ENCODE results near the gene GABRP.
"Not testable (repeated sequence)": the region's sequence is repeated elsewhere in the genome, so short reads cannot be mapped to it uniquely, and the experiment has no call there.

GABRP gene

DNA sequence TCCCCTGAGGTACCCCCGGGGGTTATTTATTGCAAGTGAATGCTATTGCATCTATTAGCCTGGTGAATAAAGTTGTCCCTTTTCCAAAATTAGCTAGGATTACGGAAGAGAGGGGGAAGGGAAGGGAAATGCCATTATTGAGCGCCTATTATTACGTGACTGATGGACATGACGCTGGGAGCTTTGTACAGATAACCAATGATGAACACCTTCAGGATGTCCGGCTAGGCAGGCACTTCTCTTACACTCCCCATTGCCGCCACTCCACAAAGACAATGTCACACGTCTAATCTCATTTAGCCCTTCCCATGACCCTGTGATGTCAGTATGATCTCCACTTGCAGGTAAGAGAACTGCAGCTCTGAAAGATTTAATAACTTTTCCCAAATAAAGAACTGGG is 9.4 kb downstream of the GABRP start:
- no peak for DNase-seq

DNA sequence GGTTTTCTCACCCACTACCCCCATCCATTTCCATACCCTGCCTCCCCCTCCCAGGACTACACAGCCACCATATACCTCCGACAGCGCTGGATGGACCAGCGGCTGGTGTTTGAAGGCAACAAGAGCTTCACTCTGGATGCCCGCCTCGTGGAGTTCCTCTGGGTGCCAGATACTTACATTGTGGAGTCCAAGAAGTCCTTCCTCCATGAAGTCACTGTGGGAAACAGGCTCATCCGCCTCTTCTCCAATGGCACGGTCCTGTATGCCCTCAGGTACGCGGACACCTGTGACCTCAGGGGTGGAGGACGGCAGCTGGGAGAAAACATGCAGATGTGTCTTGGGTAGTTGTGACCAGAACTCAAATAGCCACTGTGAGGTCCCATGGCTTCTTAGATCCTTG is 11.6 kb downstream of the GABRP start:
- no peak for DNase-seq

DNA sequence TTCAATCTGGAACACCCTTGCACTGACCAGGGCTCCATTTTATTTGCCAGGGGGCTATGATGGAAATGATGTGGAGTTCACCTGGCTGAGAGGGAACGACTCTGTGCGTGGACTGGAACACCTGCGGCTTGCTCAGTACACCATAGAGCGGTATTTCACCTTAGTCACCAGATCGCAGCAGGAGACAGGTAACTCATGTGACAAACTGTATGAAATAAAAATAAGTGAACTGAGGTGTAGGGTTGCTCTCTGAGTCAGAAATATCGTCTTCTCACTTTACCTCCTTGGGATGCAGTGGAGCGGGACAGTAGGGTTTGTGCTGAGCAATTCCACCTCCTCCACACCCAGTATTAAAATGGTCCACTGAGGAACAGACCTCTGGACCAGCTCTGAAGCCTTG is 22.1 kb downstream of the GABRP start:
- no peak for DNase-seq

DNA sequence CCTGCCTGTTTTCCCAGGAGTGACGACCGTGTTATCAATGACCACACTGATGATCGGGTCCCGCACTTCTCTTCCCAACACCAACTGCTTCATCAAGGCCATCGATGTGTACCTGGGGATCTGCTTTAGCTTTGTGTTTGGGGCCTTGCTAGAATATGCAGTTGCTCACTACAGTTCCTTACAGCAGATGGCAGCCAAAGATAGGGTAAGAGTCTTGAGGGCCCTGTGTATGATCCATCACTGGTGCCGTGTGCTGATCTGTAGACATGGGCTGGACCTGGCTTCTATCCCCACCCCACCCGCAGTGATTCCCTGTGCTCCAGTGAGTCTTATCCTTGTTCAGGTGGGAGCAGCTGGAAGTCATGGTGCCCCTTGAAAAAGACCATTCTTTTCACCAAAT is 26.0 kb downstream of the GABRP start:
- peak in 11 of 56 donors; percentile 1 to 27 (median 3) for DNase-seq

DNA sequence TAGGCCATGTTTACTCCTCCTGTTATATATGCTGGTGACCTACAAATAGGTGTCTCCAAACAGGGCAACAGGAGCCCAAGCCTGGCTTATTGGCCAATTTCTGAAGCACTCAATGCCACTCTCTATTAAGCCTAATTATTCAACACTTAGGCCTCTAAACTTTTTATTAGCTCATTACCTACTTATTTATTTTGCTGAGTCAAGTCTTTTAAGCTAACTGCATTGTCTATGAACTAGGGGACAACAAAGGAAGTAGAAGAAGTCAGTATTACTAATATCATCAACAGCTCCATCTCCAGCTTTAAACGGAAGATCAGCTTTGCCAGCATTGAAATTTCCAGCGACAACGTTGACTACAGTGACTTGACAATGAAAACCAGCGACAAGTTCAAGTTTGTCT is 28.2 kb downstream of the GABRP start:
- DNase-seq, result no peak

DNA sequence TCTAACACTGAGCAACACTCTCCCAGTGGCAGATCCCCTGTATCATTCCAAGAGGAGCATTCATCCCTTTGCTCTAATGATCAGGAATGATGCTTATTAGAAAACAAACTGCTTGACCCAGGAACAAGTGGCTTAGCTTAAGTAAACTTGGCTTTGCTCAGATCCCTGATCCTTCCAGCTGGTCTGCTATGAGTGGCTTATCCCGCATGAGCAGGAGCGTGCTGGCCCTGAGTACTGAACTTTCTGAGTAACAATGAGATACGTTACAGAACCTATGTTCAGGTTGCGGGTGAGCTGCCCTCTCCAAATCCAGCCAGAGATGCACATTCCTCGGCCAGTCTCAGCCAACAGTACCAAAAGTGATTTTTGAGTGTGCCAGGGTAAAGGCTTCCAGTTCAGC is 29.7 kb downstream of the GABRP start:
- DNase-seq, result no peak

DNA sequence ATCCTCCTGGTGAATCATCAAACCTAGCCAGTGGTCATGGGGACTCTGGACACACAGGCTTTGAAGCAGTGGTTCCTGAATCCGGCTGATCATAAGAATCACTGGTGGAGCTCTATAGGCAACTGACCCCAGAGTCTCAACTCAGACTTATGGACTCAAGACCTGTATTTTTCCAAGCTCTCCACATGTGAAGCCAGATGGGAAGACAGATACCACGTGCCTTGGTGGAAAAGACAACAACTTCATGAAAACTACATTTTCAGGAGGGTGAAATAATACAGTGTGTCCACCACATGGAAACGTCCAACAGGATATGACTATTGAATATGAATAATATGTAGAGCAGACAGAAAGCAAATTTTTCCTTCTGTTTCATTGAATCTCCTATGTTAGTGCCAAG is 33.7 kb downstream of the GABRP start:
- DNase-seq, result no peak

DNA sequence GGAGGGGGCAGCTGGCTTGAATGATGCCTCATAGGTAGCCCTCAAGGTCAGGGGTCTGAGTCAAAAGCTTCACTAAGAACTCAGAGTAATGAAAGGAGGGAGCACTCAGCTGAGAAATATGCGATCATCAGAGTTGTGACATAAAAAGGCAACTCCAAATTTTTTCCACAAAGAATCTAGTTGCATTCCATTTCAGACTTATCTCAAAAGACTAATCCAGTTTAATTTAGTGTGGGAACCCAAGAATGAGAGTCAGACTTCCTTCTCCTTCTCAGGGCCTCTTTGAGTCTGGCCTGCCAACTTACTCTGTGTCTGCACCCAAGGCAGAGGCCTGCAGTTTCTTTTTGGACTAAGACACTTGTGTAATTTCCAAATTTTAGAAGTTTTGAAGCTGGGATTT is 34.7 kb downstream of the GABRP start:
- no peak for DNase-seq

DNA sequence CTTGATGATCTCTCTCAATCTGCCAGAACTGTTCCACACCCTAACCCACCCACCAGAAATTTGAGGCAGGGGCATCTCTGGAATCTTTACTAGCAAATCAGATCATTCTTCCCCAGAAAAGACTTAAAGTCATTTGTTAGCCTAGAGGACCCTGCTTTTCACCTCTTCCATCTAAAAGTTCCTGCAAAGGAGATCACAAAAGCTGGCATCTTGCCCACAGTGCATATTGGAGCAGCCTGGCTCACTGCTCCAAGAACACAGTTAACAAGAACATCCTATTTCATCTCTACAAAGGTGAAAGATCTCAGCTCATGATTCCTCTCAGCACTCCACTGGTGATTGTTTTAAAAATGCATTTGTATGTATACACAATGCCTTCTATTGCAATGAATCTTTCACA is 36.3 kb downstream of the GABRP start:
- no peak for DNase-seq

DNA sequence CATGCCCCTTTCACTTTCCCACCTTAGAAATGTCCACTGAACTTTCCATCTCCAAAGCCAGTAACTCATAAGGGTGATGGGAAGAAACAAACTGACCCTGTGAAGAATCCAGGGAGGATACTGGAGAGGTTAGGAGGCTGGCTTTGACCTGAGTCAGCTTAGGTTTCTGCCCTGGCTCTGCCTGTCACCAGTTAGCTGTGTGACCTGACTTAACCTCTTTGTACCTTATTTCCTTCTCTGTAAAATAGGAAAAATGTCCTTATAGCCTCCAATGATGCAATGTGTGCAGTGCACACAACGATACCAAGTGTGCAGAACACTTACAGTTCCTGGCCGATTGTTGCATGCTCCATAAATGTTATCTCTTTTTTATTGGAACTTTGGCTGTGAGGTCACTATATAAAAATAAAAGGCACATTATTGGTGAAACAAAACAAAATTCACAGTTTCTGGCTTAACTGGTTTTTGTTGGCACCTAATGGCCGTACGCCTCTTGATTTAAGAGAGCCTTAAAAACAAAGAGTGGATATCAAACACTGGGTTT is 37.8 kb downstream of the GABRP start:
- no peak for DNase-seq

DNA sequence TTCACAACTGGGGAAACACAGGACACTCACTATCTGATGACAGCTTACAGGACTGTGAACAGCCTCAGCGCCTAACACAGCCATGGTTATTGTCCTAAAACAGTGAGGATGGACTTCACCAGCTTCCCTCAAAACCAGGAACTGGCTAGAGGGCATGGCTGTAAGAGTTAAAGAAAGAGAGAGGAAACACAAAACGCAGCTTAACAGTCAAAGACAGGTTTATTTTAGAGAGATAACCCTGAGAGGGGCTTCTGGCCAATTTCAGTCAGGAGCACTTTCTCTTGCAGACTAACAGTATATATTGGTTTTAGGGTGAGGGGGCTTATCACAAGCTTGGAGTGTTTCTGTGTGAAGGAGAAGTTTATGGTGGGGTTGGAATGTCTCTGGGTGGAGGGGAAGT is 42.6 kb downstream of the GABRP start:
- no peak for DNase-seq

DNA sequence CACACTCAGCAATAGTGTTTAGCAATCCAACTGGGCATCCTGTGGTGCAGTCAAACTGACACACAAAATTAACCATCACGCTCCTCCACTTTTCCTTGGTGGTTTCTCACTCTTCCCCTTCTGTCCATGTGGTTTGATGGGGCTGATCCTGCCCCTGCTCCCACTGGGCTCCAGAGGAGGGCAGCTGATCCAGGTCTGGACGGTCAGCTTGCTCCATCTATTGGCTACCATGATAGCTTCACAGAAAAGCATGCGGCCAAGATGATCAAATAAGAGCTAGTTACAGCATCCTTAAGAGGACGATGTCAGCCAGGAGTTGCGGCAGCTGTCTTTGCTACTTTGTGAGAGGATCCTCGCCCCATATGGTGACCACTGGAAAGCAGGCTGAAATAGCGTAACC is 48.7 kb downstream of the GABRP start:
- no peak for DNase-seq

DNA sequence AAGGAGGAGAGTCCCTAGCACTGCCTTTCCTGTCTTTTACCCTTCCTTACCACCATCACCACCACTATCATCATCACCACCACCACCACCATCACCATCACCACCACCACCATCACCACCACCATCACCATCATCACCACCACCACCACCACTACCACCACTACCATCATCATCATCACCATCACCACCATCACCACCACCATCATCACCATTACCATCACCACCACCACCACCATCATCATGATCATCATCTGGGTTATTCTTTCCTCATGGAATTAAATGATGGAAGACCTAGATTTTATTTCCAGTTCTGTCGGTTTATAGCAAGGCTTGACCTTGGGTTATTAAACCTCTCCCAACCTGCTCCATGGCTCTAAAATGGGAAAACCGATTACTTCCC is 50.5 kb downstream of the GABRP start:
- DNase-seq, result not testable (repeated sequence)

DNA sequence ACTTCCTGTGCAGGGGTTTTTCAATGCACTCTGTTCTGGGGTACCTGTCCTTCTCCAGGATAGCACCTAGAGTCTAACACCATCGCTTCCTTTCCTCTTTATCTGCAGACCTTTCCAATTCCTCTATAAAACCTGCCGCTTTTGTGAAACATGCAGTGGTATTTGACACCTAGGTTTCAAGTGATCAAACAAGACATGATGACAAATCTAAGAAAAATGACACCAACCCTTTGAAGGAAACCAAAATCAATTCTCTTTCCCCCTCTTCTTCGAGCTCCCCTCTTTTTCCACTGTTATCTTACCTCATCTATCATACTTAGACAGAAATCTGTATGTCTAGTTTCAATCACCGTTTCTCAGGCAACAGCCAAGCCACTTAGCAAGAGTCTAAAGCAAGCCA is 52.7 kb downstream of the GABRP start:
- DNase-seq, result no peak

DNA sequence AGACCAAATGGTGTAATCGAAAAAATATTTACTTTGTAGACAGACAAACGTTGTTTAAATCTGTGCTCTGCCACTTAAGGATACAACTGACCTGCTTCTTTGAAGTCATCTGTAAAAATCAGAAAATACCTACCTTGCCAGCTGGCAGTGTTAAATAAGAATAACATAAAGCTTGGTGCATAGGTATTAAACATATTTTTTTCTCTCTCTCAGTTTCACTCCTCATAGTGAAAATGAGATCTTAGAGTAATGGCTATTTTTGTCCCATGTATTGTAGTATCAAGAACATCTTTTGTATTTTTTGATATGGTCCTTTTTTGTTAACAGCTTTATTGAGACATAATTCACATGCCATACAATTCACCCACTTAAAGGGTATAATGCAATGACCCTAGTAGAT is 60.3 kb downstream of the GABRP start:
- DNase-seq, result no peak

DNA sequence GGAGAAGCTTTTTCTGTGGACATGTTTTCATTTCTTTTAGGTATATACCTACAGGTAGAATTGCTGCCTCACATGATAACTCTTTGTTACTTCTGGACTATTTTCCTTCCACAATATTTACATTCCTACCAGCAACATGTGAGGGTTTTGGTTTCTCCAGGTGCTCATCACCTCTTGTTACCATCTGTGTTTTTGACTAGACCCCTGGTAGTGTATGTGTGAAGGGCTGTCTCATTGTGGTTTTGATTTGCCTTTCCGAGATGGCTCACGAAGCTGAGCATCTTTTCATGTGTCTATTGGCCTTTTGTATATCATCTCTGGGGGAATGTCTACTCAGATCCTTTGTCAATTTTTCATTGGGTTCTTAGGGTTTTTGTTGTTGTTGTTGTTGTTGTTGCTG is 61.1 kb downstream of the GABRP start:
- no peak for DNase-seq

DNA sequence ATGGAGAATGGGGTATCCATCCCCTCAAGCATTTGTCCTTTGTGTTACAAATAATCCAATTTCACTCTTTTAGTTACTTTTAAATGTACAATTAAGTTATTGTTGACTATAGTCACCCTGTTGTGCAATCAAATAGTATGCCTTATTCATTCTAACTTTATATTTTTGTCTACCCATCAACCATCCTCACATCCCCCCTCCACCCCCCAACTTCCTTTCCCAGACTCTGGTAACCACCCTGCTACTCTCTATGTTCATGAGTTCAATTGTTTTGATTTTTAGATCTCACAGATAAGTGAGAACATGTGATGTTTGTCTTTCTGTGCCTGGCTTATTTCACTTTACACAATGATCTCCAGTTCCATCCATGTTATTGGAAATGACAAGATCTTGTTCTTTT is 62.9 kb downstream of the GABRP start:
- no peak for DNase-seq

DNA sequence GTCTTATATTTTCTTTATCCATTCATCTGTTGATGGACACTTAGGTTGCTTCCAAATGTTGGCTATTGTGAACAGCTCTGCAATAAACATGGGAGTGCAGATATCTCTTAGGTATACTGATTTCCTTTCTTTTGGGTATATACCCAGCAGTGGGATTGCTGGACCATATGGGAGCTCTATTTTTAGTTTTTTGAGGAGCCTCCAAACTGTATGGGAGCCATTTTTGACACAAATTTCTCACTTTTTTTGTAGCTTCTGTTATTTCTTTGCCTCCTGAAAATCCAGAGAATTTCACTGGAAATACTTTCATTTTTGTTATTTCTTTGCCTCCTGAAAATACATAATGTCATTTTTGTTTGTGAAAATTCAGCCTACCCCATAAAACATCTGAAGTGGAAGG is 63.3 kb downstream of the GABRP start:
- no peak for DNase-seq

DNA sequence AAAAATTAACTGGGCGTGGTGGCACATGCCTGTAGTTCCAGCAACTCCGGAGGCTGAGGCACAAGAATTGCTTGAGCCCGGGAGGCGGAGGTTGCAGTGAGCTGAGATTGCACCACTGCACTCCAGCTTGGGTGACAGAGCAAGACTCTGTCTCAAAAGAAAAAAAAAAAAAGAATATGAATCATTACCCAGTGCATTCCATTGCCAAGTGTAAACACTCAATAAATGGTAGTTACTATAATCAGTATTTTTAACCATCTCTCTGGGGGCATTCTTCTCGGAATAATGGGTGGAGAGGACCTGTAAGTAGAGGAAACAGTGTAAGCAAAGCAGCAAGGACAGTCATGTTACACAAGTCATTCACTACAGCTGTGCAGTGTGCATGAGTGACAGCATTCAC is 64.5 kb downstream of the GABRP start:
- DNase-seq, result no peak

DNA sequence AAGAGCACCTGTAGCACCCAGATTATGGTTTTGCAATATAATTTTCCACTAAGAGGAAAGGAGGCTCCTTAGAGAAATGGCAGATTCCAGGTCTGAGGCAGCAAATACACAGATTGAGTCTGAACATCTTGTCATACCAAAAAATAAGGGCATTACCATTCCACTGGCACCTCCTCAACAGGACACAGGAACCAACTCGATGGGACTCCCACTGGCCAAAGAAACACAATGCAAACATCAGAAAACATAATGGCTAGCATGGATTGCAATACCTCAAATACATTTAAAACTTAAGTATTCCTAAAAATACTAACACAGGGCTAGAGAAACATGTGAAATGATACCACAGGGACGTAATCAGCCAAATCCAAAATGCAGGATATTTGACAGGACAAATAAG is 65.8 kb downstream of the GABRP start:
- no peak for DNase-seq

DNA sequence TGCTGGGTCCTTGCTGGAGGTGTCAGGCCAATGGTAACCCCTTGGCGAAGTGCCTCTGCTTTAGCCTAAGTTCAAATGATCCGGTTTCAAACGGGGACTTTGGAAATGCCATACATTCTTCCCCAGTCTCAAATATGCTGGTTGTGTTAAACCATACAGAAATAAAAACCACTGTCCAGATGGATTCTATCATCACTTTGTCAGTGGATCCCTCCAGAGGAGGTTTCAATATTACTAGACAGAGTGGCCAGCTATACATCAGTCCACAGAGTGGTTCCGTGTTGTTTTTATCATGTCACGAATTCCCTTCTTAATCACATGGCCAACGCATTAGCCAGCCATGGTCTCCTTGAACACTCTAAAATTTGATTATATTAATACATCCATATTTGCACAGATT is 71.0 kb downstream of the GABRP start:
- no peak for DNase-seq

DNA sequence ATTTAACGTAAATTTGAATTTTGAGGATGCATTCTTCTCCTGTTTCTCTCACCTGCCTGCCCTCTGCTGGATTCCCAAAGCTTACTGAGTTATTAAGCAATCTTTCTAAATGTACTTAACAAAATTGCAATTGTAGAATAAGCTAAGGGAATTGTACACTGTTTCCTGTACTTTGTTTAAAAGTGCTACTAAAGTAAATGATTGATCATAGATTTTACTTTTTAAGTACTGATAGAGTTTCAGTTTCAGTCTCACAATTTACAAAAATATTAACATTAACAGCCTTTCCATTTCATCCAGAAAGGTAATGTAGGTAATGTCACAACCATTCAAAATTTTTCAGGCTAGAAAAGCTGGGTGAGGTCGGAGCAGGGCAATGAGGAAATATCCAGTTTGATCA is 73.5 kb downstream of the GABRP start:
- no peak for DNase-seq

DNA sequence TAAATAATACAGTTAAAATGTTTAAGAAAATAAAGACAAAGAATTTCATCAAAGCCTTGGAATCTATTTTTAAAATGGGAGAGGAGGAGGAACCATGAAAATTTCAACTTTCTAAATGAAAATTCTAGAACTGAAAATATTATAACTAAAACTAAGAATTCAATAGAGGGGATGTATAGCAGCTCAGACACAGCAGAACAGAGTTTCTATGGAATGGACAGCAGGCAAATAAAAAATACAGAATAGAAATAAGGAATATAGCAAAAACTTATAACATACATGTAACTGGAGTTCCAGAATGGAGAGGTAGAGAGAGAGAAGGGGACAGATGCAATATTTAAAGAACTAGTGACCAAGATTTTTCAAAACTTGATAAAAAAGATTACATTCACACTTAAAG is 76.9 kb downstream of the GABRP start:
- DNase-seq, result no peak

DNA sequence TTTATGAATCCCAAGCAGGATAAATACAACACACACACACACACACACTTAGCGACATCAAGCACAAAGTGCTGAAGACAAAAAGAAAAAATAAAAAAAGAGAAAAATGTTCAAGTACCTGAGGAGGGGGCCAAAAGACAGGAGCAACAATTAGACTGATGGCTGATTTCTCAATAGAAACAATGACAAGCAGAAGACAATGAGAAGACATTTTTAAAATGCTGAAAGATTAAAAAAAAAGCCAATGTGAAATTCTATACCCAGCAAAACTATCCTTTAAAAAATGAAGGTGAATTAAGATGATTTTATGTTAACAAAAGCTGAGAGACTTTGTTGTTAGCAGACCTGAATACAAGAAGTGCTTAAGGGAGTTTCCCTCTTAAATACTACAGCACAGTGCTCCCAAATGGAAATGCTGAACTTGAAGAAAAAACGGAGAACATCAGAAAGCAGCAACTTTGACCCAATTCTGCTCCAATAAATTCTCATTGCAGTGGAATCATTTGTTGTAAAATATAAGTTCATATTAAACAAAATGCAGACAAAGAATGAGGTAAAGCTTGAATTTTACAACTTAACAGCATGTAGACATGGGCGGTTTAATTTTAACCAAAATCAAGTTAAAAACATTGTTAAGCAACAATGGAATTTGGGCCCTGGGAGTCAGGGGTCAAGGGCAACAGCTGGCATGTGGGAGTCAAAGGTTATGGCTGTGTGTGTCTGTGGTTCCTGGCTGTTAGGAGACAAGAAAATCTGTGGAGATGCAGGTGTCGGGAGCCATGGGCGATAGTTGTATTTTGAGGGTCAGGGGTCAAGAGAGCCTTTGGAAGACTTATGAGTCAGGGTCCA is 77.5 kb downstream of the GABRP start:
- DNase-seq, result no peak
